MV-4-11 (cell line): ENCODE measurements around the gene LTBP1.
A peak's percentile ranks its signal among the peaks of the same experiment; 100 is the strongest.

Experiments
- DNase-seq: peaks from one replicate; lab custom pipeline; 2025; lab: John Stamatoyannopoulos, UW

Gene LTBP1

DNA sequence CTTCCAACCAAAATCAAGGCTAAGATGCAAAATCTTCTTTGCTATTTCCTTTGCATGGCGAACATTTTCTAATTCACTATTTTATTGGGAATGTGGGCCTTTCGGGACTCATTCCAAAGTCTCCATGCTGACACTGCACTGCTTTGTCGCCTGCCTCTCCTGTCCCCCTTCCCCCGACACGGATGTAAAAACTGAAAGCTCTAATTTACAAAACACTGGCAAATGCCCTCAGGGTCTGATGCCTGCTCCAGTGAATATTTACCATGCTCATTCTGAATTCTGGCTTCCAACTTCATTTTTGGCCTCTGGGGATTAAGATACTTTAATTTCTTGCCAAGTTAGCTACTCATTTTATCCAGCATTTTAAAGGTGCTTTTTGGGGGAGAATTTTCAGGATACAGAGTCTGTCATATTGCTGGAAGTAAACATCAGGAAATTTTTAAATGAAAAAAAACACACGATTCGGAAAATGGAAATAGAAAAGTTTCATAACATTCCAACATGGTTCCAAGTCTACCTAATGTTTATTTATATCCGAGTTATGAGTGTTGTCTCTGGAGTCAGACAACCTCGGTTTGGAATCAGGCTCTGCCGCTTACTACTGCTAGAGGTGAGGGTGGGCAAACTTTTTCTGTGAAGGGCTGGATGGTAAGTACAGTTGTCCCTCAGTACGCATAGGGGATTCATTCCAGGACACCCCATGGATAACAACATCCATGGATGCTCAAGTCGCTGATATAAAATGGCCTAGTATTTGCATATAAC is 14.6 kb upstream of the LTBP1 start:
- DNase-seq, result no peak

DNA sequence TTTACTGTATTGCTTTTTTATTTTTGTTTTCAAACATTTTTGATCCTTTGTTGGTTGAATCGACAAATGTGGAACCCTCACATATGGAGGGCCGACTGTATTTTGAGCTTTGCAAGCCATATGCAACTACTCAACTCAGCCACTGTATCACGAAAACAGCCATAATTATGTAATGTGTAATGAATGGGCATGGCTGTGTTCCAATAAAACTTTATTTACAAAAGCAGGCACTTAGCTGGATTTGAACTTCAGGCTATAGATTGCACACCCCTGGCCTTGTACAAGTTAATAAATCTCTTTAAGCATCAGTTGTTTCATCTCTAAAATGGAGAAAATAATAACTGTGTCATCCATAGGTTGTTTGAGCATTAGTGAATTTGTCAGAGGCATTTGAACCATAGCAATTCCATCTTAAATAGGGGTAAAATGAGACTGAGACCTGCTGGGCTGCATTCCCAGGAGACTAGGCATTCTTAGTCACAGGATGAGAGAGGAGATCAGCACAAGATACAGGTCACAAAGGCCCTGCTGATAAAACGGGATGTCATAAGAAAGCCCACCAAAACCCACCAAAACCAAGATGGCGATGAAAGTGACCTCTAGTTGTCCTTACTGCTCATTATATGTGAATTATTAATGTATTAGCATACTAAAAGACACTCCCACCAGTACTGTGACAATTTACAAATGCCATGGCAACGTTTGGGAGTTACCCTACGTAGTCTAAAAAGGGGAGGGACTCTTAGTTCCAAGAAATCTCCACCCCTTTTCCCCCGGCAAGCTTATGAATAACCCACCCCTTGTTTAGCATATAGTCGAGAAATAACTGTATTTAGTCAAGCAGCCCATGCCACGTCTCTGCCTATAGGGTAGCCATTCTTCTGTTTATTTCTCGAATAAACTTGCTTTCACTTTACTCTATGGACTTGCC is 13.7 kb upstream of the LTBP1 start:
- DNase-seq, result no peak

DNA sequence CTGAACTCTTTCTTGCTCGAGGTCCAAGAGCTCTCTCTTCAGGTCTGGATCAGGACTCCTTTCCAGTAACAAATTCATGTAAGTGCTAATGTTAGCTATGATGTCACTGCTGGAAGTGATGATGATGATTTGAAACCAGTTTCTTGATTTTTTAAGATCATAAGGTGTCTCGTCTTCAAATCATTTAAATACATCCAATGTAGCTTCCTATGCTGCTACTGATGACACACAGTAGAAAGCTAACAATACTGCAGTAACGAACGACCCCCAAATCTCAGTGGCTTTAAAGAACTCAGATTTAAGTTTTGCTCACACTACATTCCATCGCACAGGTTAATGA is 13.0 kb upstream of the LTBP1 start:
- DNase-seq, result no peak

DNA sequence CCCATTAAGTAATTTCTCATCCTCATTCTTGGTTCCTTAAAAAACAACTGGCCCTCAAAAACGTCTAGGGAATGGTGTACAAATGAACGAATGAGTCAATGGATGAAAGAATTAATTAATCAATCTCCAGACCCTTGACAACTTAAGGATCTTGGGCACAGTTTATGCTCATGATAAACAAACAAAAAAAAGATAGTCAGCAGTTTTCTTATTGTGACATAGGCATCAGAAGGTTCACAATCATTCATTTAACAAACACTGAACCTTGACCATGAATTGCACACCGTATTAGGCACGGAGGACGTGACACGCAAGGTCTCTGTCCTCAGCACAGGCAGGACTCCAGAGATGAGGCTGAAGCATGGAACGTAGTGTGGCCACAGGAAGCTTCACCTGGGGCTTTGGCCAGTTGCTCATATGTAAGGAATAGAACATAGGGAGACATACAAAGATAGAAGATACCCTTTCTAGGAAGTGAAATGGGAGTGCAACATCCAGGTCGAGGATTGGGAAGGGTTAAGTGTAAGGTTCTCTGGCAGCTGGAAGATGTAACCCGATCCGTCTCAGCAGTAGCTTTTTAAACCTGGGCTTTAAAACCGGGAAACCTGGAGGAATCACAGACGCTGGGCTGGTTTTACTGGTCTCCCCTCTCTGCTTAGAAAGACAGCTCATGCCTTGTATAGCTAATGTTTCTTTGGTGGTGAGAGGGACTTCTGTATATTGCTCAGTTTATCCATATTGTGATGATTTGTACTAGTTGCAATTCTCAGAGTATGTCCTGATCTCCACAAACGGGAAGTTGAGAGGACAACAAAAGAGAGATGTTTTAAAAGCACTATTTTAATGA is 8.9 kb upstream of the LTBP1 start:
- no peak for DNase-seq

DNA sequence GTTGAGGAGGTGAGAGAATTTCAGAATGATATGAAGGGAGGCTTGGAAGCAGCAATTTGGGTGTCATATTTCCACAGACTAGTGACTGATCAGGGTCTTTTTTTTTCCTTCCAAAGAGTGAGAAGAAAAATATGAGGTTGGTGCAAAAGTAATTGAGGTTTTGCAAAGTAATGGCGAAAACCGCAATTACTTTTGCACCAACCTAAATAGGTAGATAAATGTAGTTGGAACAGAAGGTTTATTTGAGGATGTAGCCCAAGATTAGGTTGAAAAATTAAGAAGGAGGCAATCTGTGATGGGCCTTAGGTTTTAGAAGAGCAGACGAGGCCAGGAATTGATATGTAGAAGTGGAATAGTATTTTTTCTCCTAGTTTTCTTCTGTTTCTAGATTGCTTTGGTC is 7.8 kb upstream of the LTBP1 start:
- no peak for DNase-seq

DNA sequence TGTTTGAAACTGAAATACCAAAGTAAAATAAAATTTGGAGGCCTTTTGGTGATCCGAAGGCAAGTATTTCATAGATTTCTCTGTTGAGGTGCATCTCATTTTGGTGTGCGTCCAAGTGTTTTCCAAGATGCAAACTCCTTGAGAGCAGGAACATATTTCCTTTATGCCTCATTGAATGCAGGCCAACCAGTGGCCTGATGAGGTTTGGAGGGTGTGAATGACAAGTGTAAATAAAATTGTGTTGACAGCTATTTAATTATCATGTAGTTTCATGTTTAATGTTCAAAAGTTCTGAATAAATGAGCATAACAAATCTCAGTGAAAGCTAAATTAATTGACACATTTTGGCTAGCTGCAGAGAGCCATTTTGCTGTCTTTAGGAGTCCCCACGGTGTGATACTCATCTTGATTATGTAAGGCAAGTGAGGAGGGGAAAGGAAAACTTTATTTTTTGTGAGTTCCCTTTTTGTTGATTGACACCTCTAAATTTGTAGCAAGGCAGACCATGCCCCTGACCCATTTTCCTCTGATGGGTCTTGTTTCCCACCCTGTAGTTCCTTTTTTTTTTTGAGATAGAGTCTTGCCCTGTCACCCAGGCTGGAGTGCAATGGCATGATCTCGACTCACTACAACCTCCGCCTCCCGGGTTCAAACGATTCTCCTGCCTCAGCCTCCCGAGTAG is 6.3 kb upstream of the LTBP1 start:
- peak; percentile 16 for DNase-seq

DNA sequence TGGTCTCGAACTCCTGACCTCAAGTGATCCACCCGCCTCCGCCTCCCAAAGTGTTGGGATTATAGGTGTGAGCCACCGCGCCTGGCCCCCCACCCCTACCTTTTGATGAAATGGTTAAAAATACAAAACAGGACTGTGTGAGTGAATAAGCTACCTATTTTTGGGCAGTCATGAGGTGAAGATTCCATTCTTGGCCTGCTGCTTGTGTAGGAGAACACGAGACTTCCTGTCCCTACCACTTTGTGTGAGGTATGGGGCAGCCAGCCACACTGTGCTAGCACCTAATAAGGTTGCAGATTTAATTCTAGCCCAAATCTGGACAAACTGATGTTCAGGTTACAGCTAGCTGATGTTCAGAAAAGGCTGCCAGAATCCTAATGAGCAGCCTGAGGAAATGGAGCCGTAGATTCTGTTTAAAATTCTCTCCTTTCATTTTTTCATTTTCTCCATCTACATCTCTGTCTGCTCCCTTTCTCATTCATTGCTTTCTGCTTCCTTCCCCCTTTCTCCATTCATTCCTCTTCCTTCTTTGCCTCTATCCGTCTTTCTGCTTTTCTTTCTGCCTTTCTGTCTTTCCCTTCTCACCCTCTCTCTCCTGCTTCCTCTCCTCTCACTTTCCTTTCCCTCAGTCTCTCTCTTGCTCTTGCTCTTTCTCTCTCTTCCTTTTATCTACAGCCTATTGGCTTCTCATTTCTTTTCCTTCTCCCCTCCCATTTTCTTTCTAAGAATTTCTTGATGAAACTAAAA is 4.6 kb upstream of the LTBP1 start:
- DNase-seq, result no peak

DNA sequence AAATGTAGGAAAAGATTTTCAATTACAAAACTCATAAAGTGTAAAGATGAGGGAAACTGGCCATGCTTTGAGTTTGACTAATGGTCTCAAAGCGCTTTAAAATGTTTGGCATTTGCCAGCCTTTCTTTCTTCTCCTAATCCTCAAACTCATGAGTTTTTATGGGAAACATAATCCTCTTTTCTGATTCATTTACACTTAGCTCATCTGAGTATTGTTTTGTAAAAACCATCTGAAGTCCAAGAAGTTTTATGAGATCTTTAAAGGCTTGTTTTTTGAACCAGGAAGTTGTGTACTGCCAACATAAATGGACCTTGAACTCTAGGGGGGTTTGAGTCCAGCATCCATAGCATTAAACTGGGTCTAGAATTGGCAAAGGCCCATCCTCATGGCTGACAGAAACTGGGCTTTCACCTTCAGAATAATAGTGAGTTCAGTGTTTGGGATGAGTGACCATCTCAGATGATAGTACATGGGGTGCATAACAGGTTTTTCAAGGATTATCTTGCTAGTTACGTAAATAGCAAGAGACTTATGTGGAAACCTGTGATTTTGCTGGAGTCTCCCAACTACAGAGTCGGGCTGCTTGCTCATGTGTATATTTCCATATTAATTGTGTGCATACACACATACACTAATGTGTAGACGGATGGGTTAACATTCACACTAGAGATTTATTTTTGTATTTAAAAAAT is 3.8 kb upstream of the LTBP1 start:
- no peak for DNase-seq

DNA sequence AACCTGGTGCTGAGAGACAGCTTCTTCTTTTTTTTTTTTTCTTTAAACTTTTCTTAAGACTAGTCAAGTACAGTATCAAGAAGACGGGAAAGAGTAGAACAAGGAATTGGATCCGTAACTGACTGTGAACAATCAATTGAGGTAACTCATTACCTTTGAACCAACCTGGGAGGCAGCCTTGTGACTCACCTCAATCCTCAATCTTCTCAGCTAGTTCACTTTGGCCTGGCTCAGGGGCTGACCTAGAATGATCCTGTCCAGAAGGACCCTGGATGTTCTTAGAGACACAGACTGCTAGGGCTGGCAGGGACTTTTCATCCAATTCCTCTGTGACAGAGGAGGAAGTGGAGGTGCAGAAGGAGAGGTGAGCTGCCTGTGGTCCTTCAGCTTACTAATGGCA is 1.5 kb upstream of the LTBP1 start:
- no peak for DNase-seq

DNA sequence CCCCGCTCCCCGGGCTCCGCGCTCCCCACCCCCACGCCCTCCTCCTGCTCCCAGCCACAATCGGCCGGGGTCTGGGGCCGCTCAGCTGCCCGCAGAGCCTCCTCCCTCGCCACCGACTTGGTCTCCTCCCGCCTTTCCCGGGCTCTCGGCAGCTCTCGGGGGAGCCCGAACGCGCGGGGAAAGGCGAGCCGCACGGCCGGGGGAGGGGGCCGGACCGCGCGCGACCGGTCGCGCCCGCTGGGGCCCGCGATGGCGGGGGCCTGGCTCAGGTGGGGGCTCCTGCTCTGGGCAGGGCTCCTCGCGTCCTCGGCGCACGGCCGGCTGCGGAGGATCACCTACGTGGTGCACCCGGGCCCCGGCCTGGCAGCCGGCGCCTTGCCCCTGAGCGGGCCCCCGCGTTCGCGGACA is 327 bp downstream of the LTBP1 start:
- DNase-seq, result no peak

DNA sequence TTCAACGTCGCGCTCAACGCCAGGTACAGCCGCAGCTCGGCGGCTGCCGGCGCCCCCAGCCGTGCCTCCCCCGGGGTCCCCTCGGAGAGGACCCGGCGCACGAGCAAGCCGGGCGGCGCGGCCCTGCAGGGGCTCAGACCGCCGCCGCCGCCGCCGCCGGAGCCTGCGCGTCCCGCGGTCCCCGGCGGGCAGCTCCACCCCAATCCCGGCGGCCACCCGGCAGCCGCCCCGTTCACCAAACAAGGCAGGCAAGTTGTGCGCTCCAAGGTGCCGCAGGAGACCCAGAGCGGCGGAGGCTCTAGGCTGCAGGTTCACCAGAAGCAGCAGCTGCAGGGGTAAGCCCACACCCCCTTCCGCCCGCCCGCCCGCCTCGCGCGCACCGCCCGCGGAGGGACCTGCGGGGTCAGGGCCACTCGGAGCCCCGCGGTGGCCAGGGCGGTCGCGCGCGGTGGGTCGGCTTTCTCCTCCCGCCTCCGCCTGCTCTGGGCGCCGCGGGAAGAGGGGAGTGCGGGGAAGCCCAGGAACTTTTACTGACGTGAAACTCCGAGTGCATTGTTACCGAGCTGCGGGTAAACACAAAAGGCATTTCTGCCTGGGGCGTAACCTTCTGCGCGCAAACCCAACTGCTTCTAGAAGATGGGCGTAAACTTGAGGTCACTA is 861 bp downstream of the LTBP1 start:
- DNase-seq, result no peak

DNA sequence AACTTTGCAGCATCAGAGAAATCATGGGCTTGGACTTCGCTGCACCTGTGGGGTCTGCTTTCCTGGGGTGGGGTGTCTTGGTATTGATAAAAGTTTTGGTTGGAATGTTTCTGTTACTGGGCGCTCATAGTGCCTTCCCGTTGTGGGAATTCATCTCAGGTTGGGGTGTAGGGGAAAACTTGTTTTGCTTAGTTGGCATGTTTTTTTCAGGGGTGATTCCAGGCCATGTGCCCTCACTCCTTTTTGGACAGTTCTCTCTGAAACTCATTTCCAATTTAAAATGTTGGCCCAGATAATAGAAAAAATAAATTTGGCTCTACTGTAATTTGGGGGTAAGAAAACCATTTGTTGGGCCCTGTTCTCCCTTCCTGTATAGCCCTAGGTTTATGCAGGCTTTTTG is 1.5 kb downstream of the LTBP1 start:
- no peak for DNase-seq

DNA sequence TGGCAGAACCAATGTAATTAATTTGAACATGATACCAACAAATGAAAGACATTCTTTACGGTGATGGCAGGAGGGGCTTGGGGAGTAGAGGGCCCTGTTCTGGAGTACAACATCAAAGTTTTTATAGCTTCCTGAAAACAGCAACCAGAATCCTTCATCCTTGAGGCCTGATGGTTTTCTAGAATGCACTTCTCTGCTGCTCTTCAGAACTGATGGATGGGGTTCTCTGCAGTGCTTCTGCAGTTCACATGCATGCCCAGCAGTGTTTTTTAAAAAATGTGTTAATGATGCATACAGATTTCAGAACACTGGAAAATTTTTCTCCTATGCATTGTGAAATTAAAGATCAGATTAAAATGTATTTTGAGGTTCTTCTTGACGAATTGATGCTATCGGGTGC is 2.5 kb downstream of the LTBP1 start:
- DNase-seq, result no peak

DNA sequence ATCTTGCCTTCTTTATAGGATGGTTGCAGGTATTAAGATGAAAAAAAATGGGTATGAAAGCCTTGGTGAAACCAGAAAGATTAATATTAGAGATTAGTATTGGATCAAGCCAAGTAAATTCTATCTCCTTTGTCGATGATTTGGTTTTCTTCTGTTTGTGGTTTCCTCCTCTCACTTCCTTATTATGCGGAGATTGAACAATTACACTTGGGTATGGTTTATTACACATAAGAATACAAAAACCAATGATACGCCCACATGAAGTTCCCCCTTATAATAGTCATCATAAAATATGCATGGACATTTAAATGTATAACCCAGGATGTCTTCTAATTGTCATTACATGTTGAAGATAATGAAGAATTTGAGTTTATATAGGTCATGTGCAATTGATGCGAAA is 4.9 kb downstream of the LTBP1 start:
- DNase-seq, result peak; percentile 70

DNA sequence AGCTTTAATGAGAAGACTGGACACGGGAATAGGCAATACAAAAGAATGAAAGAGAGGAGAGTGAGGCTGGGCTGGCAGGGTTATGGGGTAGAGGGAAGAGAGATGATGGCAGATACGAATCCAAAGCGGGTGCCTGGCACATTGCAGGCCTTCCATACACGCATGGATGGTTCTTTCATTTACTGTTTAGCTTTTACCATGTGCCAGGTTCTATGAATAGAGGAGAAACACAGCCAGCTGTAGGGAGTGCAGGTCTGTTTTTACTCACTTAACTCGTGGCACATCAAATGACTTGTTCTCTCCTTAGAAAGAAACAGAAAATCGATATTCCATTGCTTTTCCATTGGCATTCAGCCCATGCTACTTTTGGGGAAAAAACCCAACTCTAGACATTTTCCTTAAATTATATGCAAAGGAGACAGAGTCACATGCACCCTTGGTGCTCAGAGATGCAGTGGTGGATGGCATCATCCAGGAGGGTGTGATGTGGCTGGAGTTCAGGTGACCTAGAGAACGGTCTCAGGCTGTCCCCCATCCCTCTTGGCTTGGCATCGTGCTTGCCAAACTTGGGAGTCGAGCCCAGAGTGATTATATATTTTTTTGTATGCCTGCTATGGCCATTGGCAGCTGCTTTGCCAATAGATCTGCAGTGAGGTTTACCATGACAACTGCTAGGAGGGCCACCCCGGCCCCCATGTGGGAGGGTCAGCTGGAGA is 6.2 kb downstream of the LTBP1 start:
- no peak for DNase-seq

DNA sequence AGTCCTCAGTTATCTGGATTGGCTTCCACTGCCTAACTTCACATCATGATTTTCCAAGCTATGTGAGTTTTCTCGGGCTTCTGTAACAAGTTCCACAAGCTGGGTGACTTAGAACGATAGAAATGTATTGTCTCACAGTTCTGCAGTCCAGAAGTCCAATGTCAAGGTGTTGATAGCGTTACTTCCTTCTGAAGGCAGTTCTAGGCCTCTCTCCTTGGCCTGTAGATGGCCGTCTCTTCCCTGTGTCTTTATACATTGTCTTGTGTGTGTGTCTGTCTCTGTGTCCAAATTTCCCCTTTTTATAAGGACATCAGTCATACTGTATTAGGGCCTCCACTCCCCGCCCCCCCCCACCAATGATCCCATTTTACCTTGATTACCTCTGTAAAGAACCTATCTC is 7.5 kb downstream of the LTBP1 start:
- no peak for DNase-seq

DNA sequence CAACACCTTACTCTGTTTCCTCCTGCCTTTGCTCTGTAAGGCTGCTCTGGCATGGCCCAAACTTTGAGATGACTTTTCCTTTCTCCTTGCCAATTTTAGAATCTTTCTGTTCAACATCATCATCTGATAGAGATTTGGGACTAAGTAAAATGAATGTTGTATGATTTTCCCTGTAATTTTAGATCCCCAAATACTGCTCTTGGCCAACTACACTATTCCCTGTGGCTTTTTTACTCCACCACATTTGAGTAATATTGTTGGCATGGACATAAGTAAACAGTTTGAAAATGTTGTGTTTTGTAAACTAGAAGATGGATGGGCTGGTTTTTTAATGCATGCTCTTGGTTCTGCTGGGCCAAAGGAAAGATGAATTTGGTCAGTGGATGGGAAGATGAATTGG is 12.1 kb downstream of the LTBP1 start:
- no peak for DNase-seq

DNA sequence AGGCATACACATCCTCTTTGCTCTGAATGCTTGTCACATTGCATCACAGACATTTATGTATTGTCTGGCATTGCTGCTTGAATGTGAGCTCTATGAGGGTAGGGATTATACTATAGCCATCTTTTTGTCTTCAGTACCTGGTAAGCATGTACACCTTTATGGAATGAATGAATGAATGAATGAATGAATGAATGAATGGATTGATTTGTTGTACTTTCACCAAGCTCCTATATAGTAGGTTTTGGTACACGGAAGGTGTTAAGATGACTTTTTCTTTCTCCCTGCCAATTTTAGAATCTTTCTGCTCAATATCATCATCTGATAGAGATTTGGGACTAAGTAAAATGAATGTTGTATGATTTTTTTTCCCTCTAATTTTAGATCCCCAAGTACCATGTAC is 13.5 kb downstream of the LTBP1 start:
- DNase-seq, result no peak

DNA sequence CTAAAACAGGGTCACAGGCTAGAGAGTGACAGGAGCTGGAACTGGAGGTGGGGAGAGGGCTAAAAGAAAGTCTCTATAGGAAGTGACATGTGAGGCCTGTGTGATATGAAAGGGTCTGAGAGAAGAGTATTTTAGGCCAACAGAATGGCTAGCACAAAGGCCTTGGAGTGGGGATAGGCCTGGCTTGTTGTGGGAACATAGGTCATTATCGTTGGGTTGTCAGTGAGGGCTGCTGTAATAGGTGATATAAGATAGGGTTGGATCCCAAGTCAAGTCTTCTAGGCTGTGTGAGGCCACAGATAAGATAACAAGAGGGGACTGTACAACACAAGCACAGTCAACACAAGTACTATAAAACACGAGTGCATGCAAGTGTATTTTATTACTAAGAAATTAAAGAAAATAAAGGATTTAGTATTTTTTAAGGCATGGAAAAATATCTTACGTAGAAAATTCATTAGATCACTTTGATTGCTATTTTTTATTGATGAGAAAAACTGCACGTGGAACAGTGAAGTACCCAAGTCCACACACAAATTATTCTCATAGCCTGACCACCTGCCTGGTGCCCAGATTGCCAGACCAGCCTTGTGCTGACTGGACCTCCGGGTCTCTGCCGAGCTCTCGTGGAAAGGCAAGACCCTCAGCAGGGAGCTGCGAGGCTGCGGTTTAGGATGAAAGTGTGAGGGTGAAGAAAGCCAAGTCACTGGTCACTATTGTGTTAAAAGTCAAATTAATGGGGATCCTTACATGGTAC is 14.1 kb downstream of the LTBP1 start:
- DNase-seq, result no peak
